HAP-1 (cell line): ENCODE results near the gene C3orf22.
A peak's percentile ranks its signal among the peaks of the same experiment; 100 is the strongest.
"Not testable (repeated sequence)": the region's sequence is repeated elsewhere in the genome, so short reads cannot be mapped to it uniquely, and the experiment has no call there.

ENCODE experiments used
- DNase-seq, 2 experiments: peaks; one replicate each; pipeline ENCODE4 v3.0.0-alpha.2; 2016 to 2020; ENCODE audit warnings: low spot score in 2 of 2
- H3K27me3 ChIP-seq: fragments of 250-450 bp; sonication (Bioruptor Pico); 2 replicates; pipeline ENCODE4 v1.5.1; 2020; ENCODE audit warnings: low read depth, mild to moderate bottlenecking, moderate library complexity
- H3K36me3 ChIP-seq: fragments of 250-450 bp; sonication (Bioruptor Pico); replicated peaks from 2 replicates; pipeline ENCODE4 v1.5.1; 2020; ENCODE audit warnings: mild to moderate bottlenecking
- H3K4me1 ChIP-seq: fragments of 250-450 bp; sonication (Bioruptor Pico); 2 replicates; pipeline ENCODE4 v1.5.1; 2020; ENCODE audit warnings: mild to moderate bottlenecking
- H3K4me3 ChIP-seq: fragments of 250-450 bp; sonication (Bioruptor Pico); 2 replicates; pipeline ENCODE4 v1.5.1; 2020; ENCODE audit warnings: mild to moderate bottlenecking, moderate library complexity
- H3K9me3 ChIP-seq: fragments of 250-450 bp; sonication (Bioruptor Pico); 2 replicates; pipeline ENCODE4 v1.5.1; 2020; ENCODE audit warnings: mild to moderate bottlenecking, moderate library complexity
- in situ Hi-C: fragments of 300-500 bp; cut with MboI; formaldehyde crosslinking; loops from 3 replicates; pipeline ENCODE4 v1.14.3; 2020; ENCODE audit warnings: low sequenced_read_pairs, inconsistent platforms, mixed read lengths

C3orf22 gene, protein sequence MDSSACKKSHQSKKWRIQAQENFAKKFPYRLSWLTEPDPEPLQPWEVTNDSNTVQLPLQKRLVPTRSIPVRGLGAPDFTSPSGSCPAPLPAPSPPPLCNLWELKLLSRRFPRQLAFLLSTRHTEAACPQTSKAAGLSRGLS

GRCh38 chr3:126558336-126559071, at the start of gene C3orf22:
C3orf22 (minus strand) TSS chr3:126558932; CDS start chr3:126553390, 5,542 bp downstream.
- Histone ChIP-seq H3K27me3 (no peaks in the 10 kb centered on the region), H3K4me1 (peaks cover 5% of the 10 kb centered on the region), H3K36me3 (no peaks in the 10 kb centered on the region), H3K9me3 (0 out of 2 replicates have a peak, but pooled peaks cover 2% of the 10 kb centered on the region), H3K4me3 (no peak within 1 kb of the TSS)
- in situ Hi-C loops = no loop called here
- DNase-seq = peak in 1 of 2 experiments; percentile 3

DNA sequence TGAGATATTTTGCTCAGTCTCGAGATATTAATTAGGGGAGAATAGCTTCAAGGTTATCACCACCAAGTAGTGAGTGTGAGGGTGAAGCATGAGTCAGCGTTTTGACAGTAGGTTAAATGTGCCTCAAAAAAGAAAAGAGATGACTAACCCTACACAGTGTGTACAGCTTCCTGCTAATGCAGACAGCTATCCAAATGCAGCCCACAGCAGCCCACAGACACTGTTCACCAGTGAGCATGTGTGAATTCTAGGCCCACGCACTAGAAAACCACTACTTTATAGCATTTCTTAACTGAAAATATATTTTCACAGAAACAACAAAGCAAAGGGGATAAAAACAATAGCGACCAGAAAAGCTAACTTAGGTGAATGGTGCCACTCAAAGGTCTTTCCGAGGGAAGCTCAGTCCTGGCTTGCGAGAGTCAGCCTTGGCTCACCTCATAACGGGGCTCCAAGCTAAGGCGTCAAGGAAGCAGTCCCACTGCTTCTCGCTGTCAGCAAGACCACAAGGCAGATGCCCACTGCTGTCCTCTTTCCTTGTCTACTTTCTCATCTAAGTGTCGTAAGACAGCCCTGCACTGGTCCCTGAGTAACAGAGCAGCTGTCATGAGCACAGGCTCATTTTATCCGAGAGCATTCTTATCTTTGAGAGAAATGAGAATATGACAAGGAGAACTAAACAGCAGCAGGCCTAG, 48.6 kb upstream of the C3orf22 start:
- no peak overlapping the region for H3K4me3 ChIP-seq
- no peaks in the 10 kb centered on the region for H3K4me1 ChIP-seq
- no peak for DNase-seq
- in situ Hi-C loops = no loop called here
- no peaks in the 10 kb centered on the region for H3K27me3 ChIP-seq
- H3K9me3 ChIP-seq = no peaks in the 10 kb centered on the region
- H3K36me3 ChIP-seq = peaks cover 15% of the 10 kb centered on the region

GRCh38 chr3:126606001-126606400, 47.3 kb upstream of the C3orf22 start:
- no peak for DNase-seq
- in situ Hi-C loops = no loop called here
- Histone ChIP-seq H3K36me3 (peaks cover 15% of the 10 kb centered on the region), H3K9me3 (no peaks in the 10 kb centered on the region), H3K4me3 (no peak overlapping the region), H3K27me3 (no peaks in the 10 kb centered on the region), H3K4me1 (no peaks in the 10 kb centered on the region)

- Histone ChIP-seq H3K9me3 (no peaks in the 10 kb centered on the region), H3K4me1 (no peaks in the 10 kb centered on the region), H3K27me3 (no peaks in the 10 kb centered on the region), H3K36me3 (peaks cover 15% of the 10 kb centered on the region), H3K4me3 (no peak overlapping the region)
- DNase-seq = no peak
- in situ Hi-C loops = no loop called here
Measured at GRCh38 chr3:126604691-126605090, 46.0 kb upstream of the C3orf22 start.

DNA sequence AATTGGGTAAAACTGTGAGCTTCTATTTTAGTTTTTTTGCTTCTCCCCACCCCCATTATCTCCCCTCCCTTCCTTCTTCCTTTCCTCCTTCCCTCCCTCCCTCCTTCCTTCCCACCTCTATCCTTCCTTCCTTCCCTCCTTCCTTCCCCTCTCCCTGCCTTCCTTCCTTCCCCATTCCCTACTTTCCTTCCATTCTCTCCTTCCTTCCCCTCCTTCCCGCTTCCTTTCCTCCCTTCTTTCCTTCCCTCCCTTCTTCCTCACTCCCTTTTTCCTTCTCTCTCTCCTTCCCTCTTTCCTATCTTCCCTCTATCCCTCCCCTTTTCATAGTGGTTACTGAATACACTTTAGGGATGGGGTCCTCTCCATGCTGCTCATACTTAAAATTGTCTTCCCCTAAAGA, 40.4 kb upstream of the C3orf22 start:
- no peaks in the 10 kb centered on the region for H3K4me1 ChIP-seq
- no peaks in the 10 kb centered on the region for H3K36me3 ChIP-seq
- in situ Hi-C loops = no loop called here
- H3K27me3 ChIP-seq = no peaks in the 10 kb centered on the region
- no peak for DNase-seq
- H3K9me3 ChIP-seq = no peaks in the 10 kb centered on the region
- no peak overlapping the region for H3K4me3 ChIP-seq

- H3K4me1 ChIP-seq, H3K27me3 ChIP-seq, H3K4me3 ChIP-seq, DNase-seq, H3K36me3 ChIP-seq, in situ Hi-C loops, H3K9me3 ChIP-seq: not testable (repeated sequence)
Measured at GRCh38 chr3:126595479-126595878, 36.7 kb upstream of the C3orf22 start.

DNA sequence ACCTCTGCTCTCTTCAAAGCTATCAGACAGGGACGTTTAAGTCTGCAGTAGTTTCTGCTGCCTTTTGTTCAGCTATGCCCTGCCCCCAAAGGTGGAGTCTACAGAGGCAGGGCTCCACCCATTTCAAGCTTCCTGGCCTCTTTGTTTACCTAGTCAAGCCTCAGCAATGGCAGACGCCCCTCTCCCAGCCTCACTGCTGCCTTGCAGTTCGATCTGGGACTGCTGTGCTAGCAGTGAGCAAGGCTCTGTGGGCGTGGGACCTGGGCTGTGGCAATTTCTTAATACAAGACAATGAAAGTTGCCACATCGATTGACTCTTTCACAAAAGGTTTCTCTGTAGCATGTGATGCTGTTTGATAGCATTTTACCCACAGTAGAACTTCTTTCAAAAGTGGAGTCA, 32.8 kb upstream of the C3orf22 start:
- H3K9me3 ChIP-seq, H3K27me3 ChIP-seq, H3K4me1 ChIP-seq, in situ Hi-C loops, DNase-seq, H3K36me3 ChIP-seq, H3K4me3 ChIP-seq: not testable (repeated sequence)

DNA sequence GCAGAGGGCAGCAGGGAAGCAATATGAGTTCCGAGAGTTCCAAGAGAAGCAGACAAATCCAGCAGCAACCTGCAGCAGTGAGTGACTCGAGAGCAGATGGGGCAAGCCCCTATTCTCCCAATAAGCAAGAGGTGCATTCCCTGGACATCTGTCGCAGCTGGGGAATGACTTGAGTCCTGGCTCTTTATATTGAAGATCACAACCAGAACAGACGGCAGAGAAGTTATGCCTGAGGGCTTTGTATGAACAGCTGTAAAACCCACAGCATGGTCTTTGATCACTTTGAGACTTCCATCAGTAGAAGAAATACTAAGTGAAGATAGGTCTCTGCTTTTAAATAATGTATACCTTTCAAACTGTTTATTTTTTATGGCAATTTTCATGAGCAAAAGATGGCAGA, 23.6 kb upstream of the C3orf22 start:
- Histone ChIP-seq H3K27me3 (no peaks in the 10 kb centered on the region), H3K9me3 (no peaks in the 10 kb centered on the region), H3K36me3 (no peaks in the 10 kb centered on the region), H3K4me3 (no peak overlapping the region), H3K4me1 (no peaks in the 10 kb centered on the region)
- in situ Hi-C loops = no loop called here
- no peak for DNase-seq

GRCh38 chr3:126581569-126581968, 22.8 kb upstream of the C3orf22 start:
- no peak for DNase-seq
- H3K4me3 ChIP-seq = no peak overlapping the region
- in situ Hi-C loops = no loop called here

GRCh38 chr3:126580746-126581145, 22.0 kb upstream of the C3orf22 start:
- Histone ChIP-seq H3K4me1 (no peaks in the 10 kb centered on the region), H3K36me3 (no peaks in the 10 kb centered on the region), H3K9me3 (no peaks in the 10 kb centered on the region), H3K27me3 (no peaks in the 10 kb centered on the region), H3K4me3 (no peak overlapping the region)
- DNase-seq = no peak
- in situ Hi-C loops = no loop called here

More at GRCh38 chr3:126581569-126581968, 22.8 kb upstream of the C3orf22 start:
- no peaks in the 10 kb centered on the region for H3K4me1 ChIP-seq
- H3K36me3 ChIP-seq = no peaks in the 10 kb centered on the region
- no peaks in the 10 kb centered on the region for H3K27me3 ChIP-seq
- H3K9me3 ChIP-seq = no peaks in the 10 kb centered on the region

DNA sequence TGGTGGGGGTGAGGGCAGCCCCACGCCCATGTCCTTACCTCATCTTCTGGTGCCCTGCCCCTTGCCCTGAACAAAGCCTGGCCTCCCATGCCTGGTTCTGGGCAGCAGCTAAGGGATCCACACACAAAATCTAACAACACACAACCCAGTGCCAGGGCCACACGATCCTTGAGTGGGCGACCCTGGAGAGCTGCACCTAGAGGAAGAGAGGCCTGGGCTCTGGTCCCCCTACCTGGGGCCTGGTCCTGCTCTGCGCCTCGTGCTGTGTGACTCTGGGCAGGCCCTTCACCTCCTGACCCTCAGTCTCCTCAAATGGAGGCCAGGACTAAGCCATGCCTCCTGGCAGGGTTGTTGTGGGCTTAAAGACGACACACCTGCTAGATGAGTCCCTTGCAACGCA, 20.0 kb upstream of the C3orf22 start:
- Histone ChIP-seq H3K4me1 (no peaks in the 10 kb centered on the region), H3K36me3 (no peaks in the 10 kb centered on the region), H3K4me3 (no peak overlapping the region), H3K27me3 (no peaks in the 10 kb centered on the region), H3K9me3 (no peaks in the 10 kb centered on the region)
- in situ Hi-C loops = no loop called here
- no peak for DNase-seq

GRCh38 chr3:126577261-126577660, 18.5 kb upstream of the C3orf22 start:
- H3K27me3 ChIP-seq = peaks cover 3% of the 10 kb centered on the region; the same call in 1 of the 2 replicates
- no peaks in the 10 kb centered on the region for H3K4me1 ChIP-seq
- no peaks in the 10 kb centered on the region for H3K36me3 ChIP-seq
- DNase-seq = no peak
- no peaks in the 10 kb centered on the region for H3K9me3 ChIP-seq
- H3K4me3 ChIP-seq = no peak overlapping the region
- in situ Hi-C loops = no loop called here

GRCh38 chr3:126573492-126574117, 14.9 kb upstream of the C3orf22 start:
- DNase-seq = no peak
- peaks cover 3% of the 10 kb centered on the region; the same call in 1 of the 2 replicates for H3K27me3 ChIP-seq
- no peaks in the 10 kb centered on the region for H3K4me1 ChIP-seq
- H3K36me3 ChIP-seq = no peaks in the 10 kb centered on the region
- H3K4me3 ChIP-seq = no peak overlapping the region
- H3K9me3 ChIP-seq = no peaks in the 10 kb centered on the region
- in situ Hi-C loops = no loop called here

DNA sequence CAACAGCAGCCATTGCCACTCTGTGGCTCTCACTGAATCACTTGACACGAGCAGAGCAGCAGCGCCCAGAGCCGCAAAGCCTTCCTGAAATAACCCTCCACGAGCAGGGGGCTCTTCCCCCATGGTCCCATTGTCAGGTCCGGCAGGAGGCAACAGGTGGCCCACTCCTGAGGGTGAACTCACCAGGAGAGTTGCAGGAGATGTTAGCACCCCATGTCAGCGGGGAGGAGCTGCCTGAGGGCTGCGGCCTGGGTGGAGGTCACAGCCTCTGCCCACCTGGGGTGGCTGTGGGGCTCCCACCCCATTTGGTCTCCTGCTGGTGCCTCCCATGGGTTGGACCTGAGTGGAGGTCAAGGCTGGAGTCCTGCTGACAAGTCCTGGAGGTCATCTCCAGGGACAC, 12.3 kb upstream of the C3orf22 start:
- Histone ChIP-seq H3K27me3 (peaks cover 3% of the 10 kb centered on the region; the same call in 1 of the 2 replicates), H3K4me1 (no peaks in the 10 kb centered on the region), H3K9me3 (no peaks in the 10 kb centered on the region), H3K4me3 (no peak overlapping the region), H3K36me3 (no peaks in the 10 kb centered on the region)
- in situ Hi-C loops = no loop called here
- no peak for DNase-seq
